Cardiac muscle cell (in vitro differentiated cells and primary cell): ENCODE measurements around the gene SYTL1. TPM values are rescaled to one million over a fixed set of nuclear protein-coding genes. Genes with fewer than 3 reads are reported as not detected.

Experiments used
- DNase-seq, 2 donors: peaks; one replicate each; pipeline versions ENCODE4 v3.0.0 to v3.0.0-alpha.2; 2010 to 2017; ENCODE audit warnings: low read depth in 1 of 2, low spot score in 1 of 2
- H3K27ac ChIP-seq: fragments of 200-600 bp; sonication (generic); 2 replicates; pipeline ENCODE4 v1.5.1; 2016
- H3K27me3 ChIP-seq: fragments of 200-600 bp; sonication (generic); 2 replicates; pipeline ENCODE4 v1.6.0; 2016; ENCODE audit warnings: control low read depth
- H3K36me3 ChIP-seq: fragments of 200-600 bp; sonication (generic); 2 replicates; pipeline ENCODE4 v1.5.1; 2016; ENCODE audit warnings: control low read depth
- H3K4me1 ChIP-seq: fragments of 200-600 bp; sonication (generic); 2 replicates; pipeline ENCODE4 v1.8.1; 2017; ENCODE audit warnings: low read depth, mild to moderate bottlenecking, mixed run types
- H3K4me3 ChIP-seq: fragments of 200-600 bp; sonication (generic); 2 replicates; pipeline ENCODE4 v1.5.1; 2016; ENCODE audit warnings: mild to moderate bottlenecking
- H3K9me3 ChIP-seq: fragments of 200-600 bp; sonication (generic); 2 replicates; pipeline ENCODE4 v1.5.1; 2017; ENCODE audit warnings: low read depth, mild to moderate bottlenecking, control low read depth
- CTCF ChIP-seq: IDR thresholded peaks from 2 replicates; pipeline ENCODE4 v1.5.1; 2012; ENCODE audit warnings: low read depth, mild to moderate bottlenecking, low read length
- polyA plus RNA-seq: library from polyadenylated mRNA; unstranded; fragments of >200 nt; fragmentation: Nextera tagmentation; extraction: Ambion mirVana; gene quantifications from 2 replicates; pipeline ENCODE4 v1.2.1, GENCODE V29; 2016
- total RNA-seq: library from RNA; depleted of rRNA; stranded (reverse); fragments of >200 nt; gene quantifications from 2 replicates; pipeline ENCODE4 v1.2.3, GENCODE V29; 2016

The SYTL1 gene
- total and polyA plus RNA-seq, 2 experiments from 2014 or later = 14.7 to 44.1 TPM

- DNase-seq = peak; percentile 98 to 99
- H3K4me1 ChIP-seq = peaks cover 19% of the 10 kb centered on the region
- H3K4me3 ChIP-seq = peak within 1 kb of the TSS; percentile 66
- no peaks in the 10 kb centered on the region for H3K9me3 ChIP-seq
- no peaks in the 10 kb centered on the region for H3K27me3 ChIP-seq
- peak within 1 kb of the TSS; percentile 91 for H3K27ac ChIP-seq
- peak; percentile 13 for TF ChIP-seq CTCF
- no peaks in the 10 kb centered on the region for H3K36me3 ChIP-seq
Measured at GRCh38 chr1:27321813-27322568, 19.8 kb upstream of the SYTL1 start, which contains the start of gene TMEM222. Gene TMEM222 (plus strand): TSS chr1:27322163. CDS start chr1:27322198, 35 bp downstream.

GRCh38 chr1:27322569-27323240 is 19.1 kb upstream of the SYTL1 start:
- no peaks in the 10 kb centered on the region for H3K9me3 ChIP-seq
- H3K27me3 ChIP-seq = no peaks in the 10 kb centered on the region
- no peak for TF ChIP-seq CTCF
- no peak for DNase-seq
- H3K4me1 ChIP-seq = peaks cover 18% of the 10 kb centered on the region
- no peaks in the 10 kb centered on the region for H3K36me3 ChIP-seq
- peak overlapping the region; percentile 66 for H3K4me3 ChIP-seq
- H3K27ac ChIP-seq = peak overlapping the region; percentile 91

- Histone ChIP-seq H3K4me3 (no peak overlapping the region), H3K27ac (peak overlapping the region; percentile 62), H3K9me3 (no peaks in the 10 kb centered on the region), H3K27me3 (no peaks in the 10 kb centered on the region), H3K36me3 (no peaks in the 10 kb centered on the region), H3K4me1 (peaks cover 5% of the 10 kb centered on the region)
- no peak for TF ChIP-seq CTCF
- no peak for DNase-seq
Measured at GRCh38 chr1:27325286-27325685, 16.5 kb upstream of the SYTL1 start.

- H3K4me3 ChIP-seq = no peak overlapping the region
- H3K27me3 ChIP-seq = no peaks in the 10 kb centered on the region
- peaks cover 4% of the 10 kb centered on the region for H3K4me1 ChIP-seq
- H3K36me3 ChIP-seq = no peaks in the 10 kb centered on the region
- no peak overlapping the region for H3K27ac ChIP-seq
- no peak for TF ChIP-seq CTCF
- no peak for DNase-seq
- no peaks in the 10 kb centered on the region for H3K9me3 ChIP-seq
Measured at GRCh38 chr1:27327964-27328363, 13.9 kb upstream of the SYTL1 start.

GRCh38 chr1:27330786-27331185 is 11.0 kb upstream of the SYTL1 start:
- TF ChIP-seq CTCF = no peak
- no peaks in the 10 kb centered on the region for H3K36me3 ChIP-seq
- no peak overlapping the region for H3K27ac ChIP-seq
- H3K4me1 ChIP-seq = no peaks in the 10 kb centered on the region
- no peaks in the 10 kb centered on the region for H3K9me3 ChIP-seq
- no peaks in the 10 kb centered on the region for H3K27me3 ChIP-seq
- no peak for DNase-seq
- H3K4me3 ChIP-seq = no peak overlapping the region
